Activated effector memory CD4-positive, alpha-beta T cell treated with Interleukin-2 at 50 U/mL for 16 hours (primary cell): ENCODE measurements around the gene PLEKHN1.

Source experiments
- DNase-seq: peaks from one replicate; pipeline ENCODE4 v3.0.0-alpha.2; 2020

PLEKHN1 gene

DNA sequence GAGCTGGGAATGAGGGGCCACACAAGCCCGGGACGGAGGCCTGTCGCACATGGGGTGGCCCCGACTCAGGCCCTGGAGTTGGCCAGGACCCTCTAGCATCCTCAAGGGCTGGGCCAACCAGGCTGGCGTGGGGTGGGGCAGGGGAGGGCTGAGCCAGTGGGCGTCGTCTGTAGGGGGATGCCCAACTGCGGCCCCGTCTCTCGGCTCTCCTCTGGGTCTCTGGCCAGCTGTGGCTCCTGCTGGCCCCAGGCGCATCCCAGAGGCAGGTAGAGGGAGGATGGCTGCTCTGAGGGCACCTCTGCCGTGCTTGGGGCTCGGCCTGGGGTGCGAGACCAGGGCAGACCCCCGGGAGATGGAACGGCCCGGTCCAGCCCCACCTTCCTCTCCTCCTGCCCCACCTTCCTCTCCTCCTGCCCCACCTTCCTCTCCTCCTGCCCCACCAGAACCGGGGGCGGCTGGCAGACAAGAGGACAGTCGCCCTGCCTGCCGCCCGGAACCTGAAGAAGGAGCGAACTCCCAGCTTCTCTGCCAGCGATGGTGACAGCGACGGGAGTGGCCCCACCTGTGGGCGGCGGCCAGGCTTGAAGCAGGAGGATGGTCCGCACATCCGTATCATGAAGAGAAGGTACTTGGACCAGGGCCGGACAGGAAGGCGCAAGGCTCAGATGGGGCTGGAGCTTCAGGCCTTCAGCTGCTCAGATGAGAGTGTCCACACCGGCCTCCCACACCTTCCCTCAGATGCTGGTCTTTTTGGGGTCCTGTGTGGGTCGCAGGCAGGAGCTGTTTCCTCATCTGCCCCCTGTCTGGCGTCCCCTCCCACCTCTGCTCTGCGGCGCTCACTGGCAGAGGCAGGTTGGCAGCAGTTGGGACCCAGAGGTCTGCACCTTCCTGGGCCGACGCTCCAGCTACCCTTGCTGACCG, 36.3 kb upstream of the PLEKHN1 start:
- DNase-seq, result no peak

GRCh38 chr1:930633-931138, 35.6 kb upstream of the PLEKHN1 start:
- DNase-seq, result no peak

DNA sequence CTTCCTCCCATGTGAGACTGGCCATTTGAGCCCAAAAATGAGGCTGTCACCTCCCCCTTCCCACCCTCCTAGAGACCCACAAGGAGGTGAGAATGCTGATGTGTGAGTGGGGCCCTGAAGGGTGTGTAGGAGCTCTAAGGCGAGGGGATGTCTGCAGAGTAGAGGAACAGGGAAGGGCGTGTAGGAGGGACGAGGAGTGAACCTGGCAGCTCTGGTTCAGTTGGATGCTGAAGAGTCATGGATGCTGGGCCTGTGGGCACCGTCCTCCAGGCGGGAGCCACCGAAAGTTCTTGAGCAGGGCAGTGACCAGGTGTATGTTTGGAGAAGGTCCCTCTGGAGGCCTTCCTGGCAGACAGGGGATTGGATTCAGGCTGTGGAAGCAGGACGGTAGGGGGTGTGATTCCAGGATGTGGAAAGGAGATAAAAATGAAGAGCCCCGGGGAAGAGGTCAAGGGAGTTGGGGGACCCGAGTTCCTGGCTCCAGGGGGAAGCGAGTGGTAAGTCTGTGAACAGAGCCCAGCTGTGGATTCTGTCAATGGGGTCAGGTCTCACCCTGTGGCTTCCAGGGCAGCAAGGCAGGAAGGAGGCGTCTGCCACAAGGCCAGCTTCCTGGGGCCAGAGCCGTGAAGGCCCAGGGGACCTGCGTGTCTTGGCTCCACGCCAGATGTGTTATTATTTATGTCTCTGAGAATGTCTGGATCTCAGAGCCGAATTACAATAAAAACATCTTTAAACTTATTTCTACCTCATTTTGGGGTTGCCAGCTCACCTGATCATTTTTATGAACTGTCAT, 34.7 kb upstream of the PLEKHN1 start:
- no peak for DNase-seq

DNA sequence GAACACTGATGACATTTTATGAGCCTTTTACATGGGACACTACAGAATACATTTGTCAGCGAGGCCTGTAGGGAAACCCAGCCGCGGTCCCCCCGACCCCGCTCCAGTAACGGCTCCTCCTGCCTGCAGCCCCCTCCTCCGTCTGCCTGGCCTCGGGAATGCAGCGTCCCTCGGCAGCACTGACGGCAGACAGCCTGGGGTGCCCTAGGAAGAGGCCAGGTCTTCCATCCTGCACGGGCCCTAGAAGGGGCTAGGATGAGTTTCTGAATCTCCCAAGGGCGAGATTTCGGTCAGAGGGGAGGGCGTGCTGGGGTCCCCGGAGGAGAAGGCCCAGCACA, 34.1 kb upstream of the PLEKHN1 start:
- no peak for DNase-seq

DNA sequence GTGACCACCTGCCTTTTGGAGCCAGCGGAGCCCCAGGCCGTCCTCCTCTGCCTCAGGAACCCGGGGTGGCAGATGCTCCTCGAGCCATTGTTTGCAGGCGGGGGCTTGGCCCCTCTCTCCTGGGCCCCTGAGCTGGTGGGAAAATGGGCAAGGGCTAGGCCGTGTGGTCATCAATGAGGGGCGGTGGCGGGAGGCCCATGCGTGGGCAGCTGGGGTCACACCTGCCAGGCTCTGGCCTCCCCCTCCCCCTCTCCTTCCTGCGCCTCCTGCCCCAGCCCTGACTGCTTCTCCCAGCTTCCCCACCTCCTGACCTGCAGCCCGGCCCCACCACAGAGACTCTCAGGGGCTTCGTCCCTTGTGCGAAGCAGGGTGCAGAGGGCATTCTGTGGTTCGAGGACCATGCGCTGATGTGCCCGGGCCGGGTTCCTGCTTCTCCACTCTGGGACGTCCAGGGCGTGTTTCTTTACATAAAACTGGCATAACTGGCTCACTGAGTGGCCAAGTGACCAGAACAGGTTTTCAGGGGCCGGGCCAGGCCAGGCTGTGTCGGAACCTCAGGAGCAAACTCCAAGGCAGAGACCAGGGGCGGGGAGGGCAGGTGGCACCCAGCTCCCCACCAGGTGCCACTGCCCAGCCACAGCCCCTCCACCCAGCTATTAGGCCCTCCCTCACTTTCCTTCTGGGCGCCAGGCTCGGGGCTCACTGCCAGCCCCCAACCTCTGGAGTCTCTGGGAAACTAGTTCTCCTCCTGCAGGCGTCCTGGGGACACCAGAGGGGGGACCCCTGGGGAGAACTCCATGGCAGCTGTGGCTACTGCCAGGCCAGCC, 33.3 kb upstream of the PLEKHN1 start:
- no peak for DNase-seq

- no peak for DNase-seq
Observed at GRCh38 chr1:933603-933940, 32.7 kb upstream of the PLEKHN1 start.

GRCh38 chr1:934991-935750, 31.1 kb upstream of the PLEKHN1 start:
- DNase-seq, result no peak

- DNase-seq, result no peak
Observed at GRCh38 chr1:935751-936231, 30.5 kb upstream of the PLEKHN1 start.

DNA sequence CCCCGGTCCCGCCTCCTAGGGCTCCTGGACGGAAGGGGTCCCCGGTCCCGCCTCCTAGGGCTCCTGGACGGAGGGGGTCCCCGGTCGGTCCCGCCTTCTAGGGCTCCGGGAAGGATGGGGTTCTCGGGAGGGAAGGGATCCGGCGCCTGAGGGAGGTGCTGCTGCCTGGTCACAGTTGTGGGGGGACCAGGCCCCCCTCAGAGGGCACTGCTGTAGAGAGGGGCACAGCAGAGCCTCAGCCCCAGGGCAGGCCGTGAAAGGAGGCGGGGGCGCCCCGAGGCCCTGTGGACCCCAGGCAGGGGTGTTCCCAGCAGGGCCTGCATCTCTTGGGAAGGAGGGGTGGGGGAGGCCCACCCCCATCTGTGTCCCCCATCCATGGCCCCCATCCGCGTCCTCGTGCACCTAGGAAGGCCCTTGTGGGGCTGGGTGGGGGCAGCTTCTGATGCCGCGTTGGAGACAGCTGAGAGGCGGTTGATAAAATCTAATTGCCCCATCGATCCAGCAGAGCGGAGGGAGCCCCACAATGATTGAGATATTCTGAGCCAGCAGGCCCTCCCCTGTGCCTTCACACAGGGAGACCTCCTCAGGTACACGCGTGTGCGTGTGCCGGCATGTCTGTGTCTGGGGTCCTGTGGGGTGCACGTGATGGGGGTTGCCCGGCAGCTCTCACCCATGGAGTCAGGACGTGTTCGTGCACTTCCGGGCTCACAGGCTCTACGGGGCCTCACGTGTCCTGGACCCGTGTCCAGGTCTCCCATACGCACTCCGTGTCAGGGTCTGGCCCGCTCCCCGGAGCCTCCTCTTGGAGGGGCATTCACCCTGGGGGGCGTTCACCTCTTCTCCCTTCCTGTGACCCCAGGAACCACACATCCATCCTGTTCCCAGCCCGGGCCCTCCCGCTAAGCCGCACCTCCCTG, 29.7 kb upstream of the PLEKHN1 start:
- no peak for DNase-seq

DNA sequence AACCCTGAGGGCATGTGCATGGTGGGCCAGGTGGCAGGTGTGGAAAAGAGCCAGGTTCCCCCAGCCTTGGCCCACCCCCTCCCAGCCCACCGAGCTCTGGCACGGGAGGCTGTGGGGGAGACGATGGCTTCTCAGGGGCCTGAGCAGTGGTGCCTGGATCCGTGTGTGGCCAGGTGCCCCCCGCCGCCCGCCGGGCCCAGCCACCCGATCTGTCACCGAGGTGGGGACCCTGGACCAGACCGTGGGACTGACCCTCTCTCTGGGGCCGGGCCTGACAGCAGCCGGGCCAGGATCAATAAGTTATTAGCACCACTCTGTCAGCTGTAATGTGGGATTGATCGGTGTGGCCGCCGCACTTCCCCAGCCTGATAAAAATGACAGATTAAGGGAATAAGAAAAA, 28.8 kb upstream of the PLEKHN1 start:
- no peak for DNase-seq

- no peak for DNase-seq
Observed at GRCh38 chr1:938088-938683, 28.1 kb upstream of the PLEKHN1 start.

DNA sequence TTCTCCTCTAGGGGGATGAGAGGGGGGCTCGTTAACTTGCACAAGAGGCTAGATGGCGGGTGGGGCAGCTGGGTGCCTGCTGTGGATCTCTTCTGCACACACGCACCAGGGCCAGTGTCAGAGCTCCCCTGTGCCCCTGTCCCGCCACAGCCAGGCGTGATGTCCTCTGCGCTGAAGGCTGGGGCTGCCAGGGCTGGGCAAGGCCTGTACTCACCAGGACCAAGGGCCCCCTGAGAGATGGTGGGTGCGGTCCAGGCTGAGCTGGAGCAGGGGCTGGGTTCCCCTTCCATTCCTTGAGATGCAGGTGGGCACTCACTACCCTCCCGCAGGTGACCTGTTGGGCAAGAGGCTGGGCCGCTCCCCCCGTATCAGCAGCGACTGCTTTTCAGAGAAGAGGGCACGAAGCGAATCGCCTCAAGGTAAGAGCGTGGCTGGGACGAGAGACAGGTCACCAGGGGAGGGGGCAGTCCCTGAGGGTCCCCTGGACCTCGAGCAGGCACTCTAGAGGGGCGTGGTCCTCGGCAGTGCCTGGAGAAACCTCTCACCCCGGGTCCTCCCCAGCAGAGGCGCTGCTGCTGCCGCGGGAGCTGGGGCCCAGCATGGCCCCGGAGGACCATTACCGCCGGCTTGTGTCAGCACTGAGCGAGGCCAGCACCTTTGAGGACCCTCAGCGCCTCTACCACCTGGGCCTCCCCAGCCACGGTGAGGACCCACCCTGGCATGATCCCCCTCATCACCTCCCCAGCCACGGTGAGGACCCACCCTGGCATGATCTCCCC, 27.4 kb upstream of the PLEKHN1 start:
- no peak for DNase-seq

GRCh38 chr1:939511-940106, 26.7 kb upstream of the PLEKHN1 start:
- no peak for DNase-seq

DNA sequence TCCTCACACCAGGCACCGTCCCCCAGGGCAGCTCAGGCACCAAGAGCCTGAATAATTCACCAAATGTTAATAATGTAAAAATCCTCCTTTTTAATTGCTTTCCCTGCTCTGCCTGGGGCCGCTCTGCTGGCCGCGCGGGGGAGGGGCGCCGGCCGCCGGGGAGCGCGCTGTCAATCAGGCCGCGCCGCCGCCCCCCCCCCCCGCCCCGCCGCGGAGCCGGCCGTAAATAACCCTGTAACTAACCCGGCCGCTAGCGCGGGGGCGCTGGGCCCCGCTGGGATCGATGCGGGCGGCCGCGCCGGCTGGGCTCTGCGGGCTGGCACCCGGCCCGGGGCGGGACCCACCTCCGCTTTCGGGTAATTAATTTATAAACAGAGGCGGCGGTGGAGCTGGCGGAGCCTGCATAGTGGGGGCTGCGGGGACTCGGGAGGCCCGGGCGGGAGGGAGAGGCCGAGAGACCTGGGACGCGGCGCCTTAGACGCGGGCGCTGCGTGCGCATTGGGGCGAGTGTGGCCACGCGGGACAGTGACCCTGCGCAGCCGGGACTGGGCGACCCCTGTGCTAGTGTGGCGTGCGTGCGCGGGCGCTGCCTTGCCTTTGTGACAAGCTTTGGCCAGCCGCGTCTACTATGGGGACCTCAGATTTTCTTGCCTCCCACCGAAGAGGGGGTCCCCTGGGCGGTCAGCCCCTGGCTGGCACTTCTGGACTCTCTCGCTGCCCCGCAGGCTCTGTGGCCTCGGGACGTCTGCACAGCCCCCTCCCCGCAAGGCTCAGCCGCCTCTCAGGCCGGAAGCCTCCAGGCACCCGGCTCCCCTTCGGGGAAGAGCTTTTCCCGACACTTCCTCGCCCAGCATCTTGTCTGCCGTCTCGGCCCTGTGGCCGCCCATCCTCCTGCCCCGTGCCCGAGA, 25.9 kb upstream of the PLEKHN1 start:
- DNase-seq, result no peak

GRCh38 chr1:941015-941587, 25.2 kb upstream of the PLEKHN1 start:
- DNase-seq, result no peak

- no peak for DNase-seq
Observed at GRCh38 chr1:941588-942383, 24.5 kb upstream of the PLEKHN1 start.

- DNase-seq, result no peak
Observed at GRCh38 chr1:942411-942821, 23.9 kb upstream of the PLEKHN1 start.
